Spleen (tissue), 11 donors: Measurements from ENCODE around the gene LDLRAD4. TPM values are rescaled to one million over a fixed set of nuclear protein-coding genes. Genes with fewer than 3 reads are reported as not detected.
A peak's percentile ranks its signal among the peaks of the same experiment; 100 is the strongest.

Experiments
- DNase-seq: peaks from one replicate; pipeline ENCODE4 v3.0.0-alpha.2; 2020
- H3K27ac ChIP-seq, 8 donors: fragments of 200-600 bp; sonication (generic) in 7 of 8; 1 replicate in 4 of 8; 2 replicates in 4 of 8; pipeline versions ENCODE4 v1.5.0 to v1.8.0; 2016 to 2021; ENCODE audit warnings: inconsistent platforms in 4 of 8, mild to moderate bottlenecking in 4 of 8, moderate library complexity in 1 of 8
- H3K27me3 ChIP-seq, 7 donors: fragments of 200-600 bp; sonication (generic) in 6 of 7; replicated peaks in 1 of 7; 1 replicate in 4 of 7; 2 replicates in 3 of 7; pipeline versions ENCODE4 v1.5.0 to v1.8.0; 2016 to 2021; ENCODE audit warnings: inconsistent platforms in 3 of 7, mild to moderate bottlenecking in 1 of 7
- H3K36me3 ChIP-seq, 6 donors: fragments of 200-600 bp; sonication (generic) in 5 of 6; 1 replicate in 4 of 6; 2 replicates in 2 of 6; pipeline versions ENCODE4 v1.5.0 to v1.8.0; 2016 to 2021; ENCODE audit warnings: inconsistent platforms in 2 of 6
- H3K4me1 ChIP-seq, 6 donors: fragments of 200-600 bp; sonication (generic) in 5 of 6; 1 replicate in 3 of 6; 2 replicates in 3 of 6; pipeline versions ENCODE4 v1.5.0 to v1.8.0; 2016 to 2021; ENCODE audit warnings: inconsistent platforms in 3 of 6
- H3K4me3 ChIP-seq, 8 donors: fragments of 200-600 bp; sonication (generic) in 7 of 8; 1 replicate in 4 of 8; 2 replicates in 4 of 8; pipeline versions ENCODE4 v1.5.0 to v1.8.0; 2016 to 2021; ENCODE audit warnings: inconsistent platforms in 4 of 8, mild to moderate bottlenecking in 4 of 8, moderate library complexity in 2 of 8
- H3K9me3 ChIP-seq, 8 donors: fragments of 200-600 bp; sonication (generic) in 7 of 8; 1 replicate in 4 of 8; 2 replicates in 4 of 8; pipeline versions ENCODE4 v1.5.0 to v1.8.0; 2016 to 2021; ENCODE audit warnings: inconsistent platforms in 4 of 8
- POLR2A ChIP-seq, 3 donors: fragments of 450-650 bp; IDR thresholded peaks; one replicate each; pipeline ENCODE4 v1.5.1; 2017; ENCODE audit warnings: antibody characterized with exemption in 3 of 3, mild to moderate bottlenecking in 1 of 3
- POLR2AphosphoS5 ChIP-seq, 3 donors: sonication (generic); formaldehyde crosslinking; IDR thresholded peaks; one replicate each; pipeline ENCODE4 v1.5.1; 2017; ENCODE audit warnings: antibody characterized with exemption in 3 of 3
- WGBS, 5 donors: extraction: QIAGEN DNeasy Blood & Tissue Kit in 3 of 5; methylation state at CpG; one replicate each; pipeline versions ENCODE4 v1.1.5 to v1.1.7; 2013 to 2018; 5-methylcytosine and 5-hydroxymethylcytosine counted together
- intact Hi-C: fragments of 100-400 bp; cut with DNase I; formaldehyde crosslinking; loops from one replicate; pipeline ENCODE4 v1.15.0; 2023; ENCODE audit warnings: low total_unique reads
- polyA plus RNA-seq, 3 donors: library from polyadenylated mRNA; stranded (reverse); fragments of 200-250 nt; gene quantifications; one replicate each; pipeline ENCODE4 v1.2.1, GENCODE V29; 2013
- total RNA-seq, 7 donors: library from RNA; depleted of rRNA in 3 of 7; stranded (reverse); fragments of >200 nt in 3 of 7; fragmentation: NEBNext Ultra II Directional in 4 of 7; extraction: Animal tissue kit (Norgen Biotek cat#: 25700) in 4 of 7; gene quantifications; one replicate each; pipeline versions ENCODE4 v1.1.0 to v1.2.1, GENCODE V29; 2016 to 2021
- TF ChIP-seq, protein P1 (sequence below), 11 experiments: fragments of 200-600 bp in 7 of 11; fragments of 450-650 bp in 4 of 11; sonication (generic) in 4 of 11; IDR thresholded peaks in 8 of 11; conservative IDR thresholded peaks in 3 of 11; 1 replicate in 7 of 11; 2 replicates in 4 of 11; pipeline versions ENCODE4 v1.4.0 to v1.8.0; 2016 to 2021; ENCODE audit warnings: antibody characterized with exemption in 11 of 11, inconsistent platforms in 4 of 11, mild to moderate bottlenecking in 1 of 11
- donor health status: healthy with polysubstance abuse.
- donor health status: DM: no; HTN: no; CAD: no; lungs with moderate emphysema.
- donor health status: DM: no; HTN: no; CAD: no.
- donor health status: Bipolar disorder and iron deficiency.
- donor health status: healthy.
- donor health status: DM: no; HTN: no; CAD: no.
- donor health status: DM: yes; HTN: yes; CAD: no.

LDLRAD4 gene
- total and polyA plus RNA-seq, 10 donors: 4.5 to 80.8 (median 46.4) TPM

DNA sequence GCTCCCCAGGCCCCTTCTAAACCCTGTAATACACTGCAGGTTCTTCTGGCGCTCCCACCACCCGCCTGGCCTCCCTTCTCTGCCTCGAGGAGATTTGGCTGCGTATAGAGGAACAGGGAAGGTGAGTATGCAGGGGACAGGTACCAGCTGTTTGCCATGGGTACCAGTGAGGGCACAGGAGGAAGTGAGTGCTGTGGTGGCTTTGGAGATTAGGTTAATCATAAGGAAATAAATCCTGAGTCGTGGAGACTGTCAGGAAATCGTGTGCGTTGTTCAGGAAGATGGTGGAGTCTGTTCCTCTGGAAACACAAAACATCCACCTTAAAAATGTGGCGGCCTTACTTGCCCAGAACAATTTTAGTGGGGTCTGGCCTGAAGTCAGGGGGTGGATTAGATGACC is 277.4 kb downstream of the LDLRAD4 start:
- 61 to 74% (median 63%) methylated on average over 8 of the region's 8 CpGs for WGBS, 5 donors
- TF ChIP-seq POLR2AphosphoS5 (IDR thresholded peaks at IDR 0.05) (no peak), POLR2A (IDR thresholded peaks at IDR 0.05) (no peak)
- TF ChIP-seq, protein P1, sequence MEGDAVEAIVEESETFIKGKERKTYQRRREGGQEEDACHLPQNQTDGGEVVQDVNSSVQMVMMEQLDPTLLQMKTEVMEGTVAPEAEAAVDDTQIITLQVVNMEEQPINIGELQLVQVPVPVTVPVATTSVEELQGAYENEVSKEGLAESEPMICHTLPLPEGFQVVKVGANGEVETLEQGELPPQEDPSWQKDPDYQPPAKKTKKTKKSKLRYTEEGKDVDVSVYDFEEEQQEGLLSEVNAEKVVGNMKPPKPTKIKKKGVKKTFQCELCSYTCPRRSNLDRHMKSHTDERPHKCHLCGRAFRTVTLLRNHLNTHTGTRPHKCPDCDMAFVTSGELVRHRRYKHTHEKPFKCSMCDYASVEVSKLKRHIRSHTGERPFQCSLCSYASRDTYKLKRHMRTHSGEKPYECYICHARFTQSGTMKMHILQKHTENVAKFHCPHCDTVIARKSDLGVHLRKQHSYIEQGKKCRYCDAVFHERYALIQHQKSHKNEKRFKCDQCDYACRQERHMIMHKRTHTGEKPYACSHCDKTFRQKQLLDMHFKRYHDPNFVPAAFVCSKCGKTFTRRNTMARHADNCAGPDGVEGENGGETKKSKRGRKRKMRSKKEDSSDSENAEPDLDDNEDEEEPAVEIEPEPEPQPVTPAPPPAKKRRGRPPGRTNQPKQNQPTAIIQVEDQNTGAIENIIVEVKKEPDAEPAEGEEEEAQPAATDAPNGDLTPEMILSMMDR (IDR thresholded peaks at IDR 0.05 in 8 of 11, conservative IDR thresholded peaks at IDR 0.05 in 3 of 11): no peak
- DNase-seq: no peak
- H3K27ac ChIP-seq: no peak overlapping the region
- H3K4me3 ChIP-seq: no peak overlapping the region
- peaks cover 0 to 39% (median 0%) of the 10 kb centered on the region in 6 donors for H3K36me3 ChIP-seq
- intact Hi-C loops: no loop called here
- H3K27me3 ChIP-seq: no peaks in the 10 kb centered on the region
- H3K9me3 ChIP-seq: peaks cover 0 to 9% (median 0%) of the 10 kb centered on the region in 8 donors
- peaks cover 0 to 10% (median 0%) of the 10 kb centered on the region in 6 donors for H3K4me1 ChIP-seq

DNA sequence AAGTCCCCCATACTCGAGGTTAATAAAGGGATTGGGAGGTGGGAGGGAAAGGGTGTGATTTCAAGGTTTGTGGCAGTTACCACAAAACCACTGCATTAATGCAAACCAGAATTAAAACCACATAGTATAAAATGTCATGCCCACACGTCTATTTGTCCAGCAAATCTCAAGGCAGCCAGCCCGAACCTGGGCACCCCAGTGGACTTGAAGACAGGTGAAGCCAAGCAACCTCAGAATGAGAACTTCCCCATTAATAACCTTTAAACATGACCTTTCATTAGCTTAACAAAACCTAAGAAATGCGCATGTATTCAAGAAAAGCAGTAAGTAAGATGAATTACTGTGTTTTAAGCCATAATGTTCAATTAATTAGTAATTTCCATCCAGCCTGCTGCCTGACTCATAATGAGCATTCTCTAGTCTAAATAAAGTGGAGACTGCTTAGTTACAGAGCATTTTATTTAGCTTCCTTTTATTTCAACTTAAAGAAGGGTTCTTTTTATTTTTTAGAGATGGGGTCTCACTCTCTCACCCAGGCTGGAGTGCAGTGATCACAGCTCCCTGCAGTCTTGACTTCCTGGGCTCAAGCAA is 278.2 kb downstream of the LDLRAD4 start:
- DNase-seq: no peak

DNA sequence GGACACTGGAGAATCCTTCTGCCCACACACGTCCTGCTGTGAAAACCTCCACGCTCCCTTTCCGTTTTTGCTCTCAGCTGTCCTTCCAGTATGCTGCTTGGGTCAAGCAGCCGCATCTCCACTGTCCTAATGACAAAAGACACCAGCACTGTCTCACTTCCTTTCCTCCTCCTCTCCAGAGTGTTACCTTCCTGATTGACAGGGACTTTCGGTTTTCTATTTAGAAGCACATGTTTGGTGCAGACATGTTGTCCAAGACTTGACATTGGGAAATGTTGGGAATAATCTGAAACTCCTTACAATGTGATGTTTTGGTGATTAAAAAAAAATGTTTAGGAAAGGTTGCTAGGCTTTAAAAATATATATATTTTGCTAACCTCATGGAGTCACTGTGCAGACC is 281.2 kb downstream of the LDLRAD4 start:
- no peak overlapping the region for H3K4me3 ChIP-seq
- peaks cover 0 to 19% (median 0%) of the 10 kb centered on the region in 6 donors for H3K36me3 ChIP-seq
- intact Hi-C loops: no loop called here
- H3K27me3 ChIP-seq: no peaks in the 10 kb centered on the region
- no peak for TF ChIP-seq POLR2A (IDR thresholded peaks at IDR 0.05)
- TF ChIP-seq, protein P1 (IDR thresholded peaks at IDR 0.05 in 8 of 11, conservative IDR thresholded peaks at IDR 0.05 in 3 of 11): no peak
- no peak for TF ChIP-seq POLR2AphosphoS5 (IDR thresholded peaks at IDR 0.05)
- DNase-seq: no peak
- H3K9me3 ChIP-seq: peaks cover 0 to 9% (median 0%) of the 10 kb centered on the region in 8 donors
- no peak overlapping the region for H3K27ac ChIP-seq
- WGBS, 5 donors: 72 to 85% (median 82%) methylated on average over 5 of the region's 5 CpGs
- H3K4me1 ChIP-seq: peaks cover 0 to 19% (median 9%) of the 10 kb centered on the region in 6 donors

More for the DNA sequence above, 278.2 kb downstream of the LDLRAD4 start:
- Histone ChIP-seq H3K27ac (no peak overlapping the region), H3K4me3 (no peak overlapping the region), H3K36me3 (peaks cover 0 to 31% (median 0%) of the 10 kb centered on the region in 6 donors), H3K4me1 (peaks cover 0 to 18% (median 4%) of the 10 kb centered on the region in 6 donors), H3K27me3 (no peaks in the 10 kb centered on the region), H3K9me3 (peaks cover 0 to 9% (median 0%) of the 10 kb centered on the region in 8 donors)
- intact Hi-C loops: no loop called here
- 56 to 65% (median 60%) methylated on average over 4 of the region's 4 CpGs for WGBS, 5 donors
- TF ChIP-seq, protein P1 (IDR thresholded peaks at IDR 0.05 in 8 of 11, conservative IDR thresholded peaks at IDR 0.05 in 3 of 11): no peak
- TF ChIP-seq POLR2AphosphoS5 (IDR thresholded peaks at IDR 0.05) (no peak), POLR2A (IDR thresholded peaks at IDR 0.05) (no peak)

DNA sequence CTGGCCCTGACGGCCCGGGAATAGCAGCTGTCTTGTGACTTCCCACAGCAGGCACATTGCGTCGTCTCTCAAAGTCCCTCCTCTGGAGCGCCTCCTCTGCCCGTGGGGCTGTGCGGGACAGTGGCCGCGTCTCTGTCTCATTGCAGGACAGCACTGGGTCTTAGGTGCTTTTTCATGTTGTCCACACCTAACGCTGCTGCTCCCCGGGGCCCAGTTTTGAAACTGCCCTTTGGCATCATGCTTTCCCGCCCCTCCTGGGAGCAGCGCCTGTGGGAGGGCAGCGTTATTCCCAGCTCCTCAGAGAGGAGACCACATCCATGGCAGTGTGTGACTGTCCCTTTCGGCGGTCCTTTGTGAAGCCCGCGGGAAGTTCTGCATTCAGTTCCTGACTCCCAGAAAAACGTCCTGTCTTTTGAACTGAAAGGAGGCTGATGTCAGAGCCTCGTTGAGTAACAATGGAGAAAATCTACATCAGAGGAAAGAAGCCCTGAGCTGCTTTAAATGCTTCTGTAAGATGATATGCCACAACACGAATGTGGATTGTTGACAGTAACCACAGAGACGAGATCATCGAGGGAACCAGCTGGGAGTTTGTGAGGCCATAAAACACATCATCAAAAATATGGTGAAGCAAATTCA is 281.8 kb downstream of the LDLRAD4 start:
- H3K27me3 ChIP-seq: no peaks in the 10 kb centered on the region
- H3K4me1 ChIP-seq: peaks cover 0 to 19% (median 9%) of the 10 kb centered on the region in 6 donors
- 63 to 75% (median 68%) methylated on average over 23 of the region's 23 CpGs for whole genome bisulfite sequencing, 5 donors
- H3K4me3 ChIP-seq: no peak overlapping the region
- peaks cover 0 to 9% (median 0%) of the 10 kb centered on the region in 8 donors for H3K9me3 ChIP-seq
- intact Hi-C loops: no loop called here
- H3K36me3 ChIP-seq: peaks cover 0 to 19% (median 0%) of the 10 kb centered on the region in 6 donors
- H3K27ac ChIP-seq: no peak overlapping the region
- no peak for DNase-seq
- peak in 1 of 3 donors; percentile 30 for TF ChIP-seq POLR2AphosphoS5 (IDR thresholded peaks at IDR 0.05)
- TF ChIP-seq, protein P1 (IDR thresholded peaks at IDR 0.05 in 8 of 11, conservative IDR thresholded peaks at IDR 0.05 in 3 of 11): no peak
